ENCODE results near the gene ATP12A. TPM values are rescaled to one million over a fixed set of nuclear protein-coding genes. Genes with fewer than 3 reads are reported as not detected.

ATP12A gene
- total RNA-seq, 1 experiment from 2014 or later: not detected

- no peaks in the 10 kb centered on the region for H3K4me1 ChIP-seq (ENCODE audit: control insufficient read depth, insufficient read depth, low read length)
- no TSS peak for BruUV-seq (replicated peaks)
- ChIA-PET POLR2A (no interaction called here), CTCF (no interaction called here)
- TF ChIP-seq POLR2AphosphoS5 (IDR thresholded peaks at IDR 0.05; ENCODE audit: low read depth, low read length) (no peak), REST (IDR thresholded peaks at IDR 0.05; ENCODE audit: insufficient read depth in 1 of 2, low read depth in 2 of 2, low read length in 1 of 2) (no peak), TCF7L2 (IDR thresholded peaks at IDR 0.05; ENCODE audit: low read depth, low read length) (no peak), CTCF (IDR thresholded peaks at IDR 0.05) (no peak), SIN3A (IDR thresholded peaks at IDR 0.05; ENCODE audit: borderline replicate concordance, insufficient read depth, low read depth, low read length) (no peak)
- H3K36me3 ChIP-seq (ENCODE audit: control insufficient read depth, insufficient read depth, low read length): no peaks in the 10 kb centered on the region
- intact Hi-C loops (cut with micrococcal nuclease; ENCODE audit: unreplicated experiment): no loop called here
- H3K4me3 ChIP-seq (ENCODE audit: low read depth in 2 of 2, low read length in 2 of 2): no peak overlapping the region
- no peak for DNase-seq (ENCODE audit: low read depth, low spot score)
- in situ Hi-C loops (cut with HindIII; ENCODE audit: low pct_unique_long_range_greater_than_20kb, low sequenced_read_pairs): no loop called here
- H3K27me3 ChIP-seq (ENCODE audit: control insufficient read depth, insufficient read depth, low read length): no peaks in the 10 kb centered on the region
- H3K27ac ChIP-seq (ENCODE audit: low read length): no peak overlapping the region
- H3K9me3 ChIP-seq (ENCODE audit: control insufficient read depth, insufficient read depth, low read depth, low read length): no peaks in the 10 kb centered on the region
- ATAC-seq: no peak
Observed at GRCh38 chr13:24661713-24662112, 18.5 kb upstream of the ATP12A start.

- no peaks in the 10 kb centered on the region for H3K4me1 ChIP-seq (ENCODE audit: control insufficient read depth, insufficient read depth, low read length)
- no peak for ATAC-seq
- BruUV-seq (replicated peaks): no TSS peak
- no peaks in the 10 kb centered on the region for H3K27me3 ChIP-seq (ENCODE audit: control insufficient read depth, insufficient read depth, low read length)
- no peak overlapping the region for H3K27ac ChIP-seq (ENCODE audit: low read length)
- DNase-seq (ENCODE audit: low read depth, low spot score): no peak
- CTCF ChIA-PET: no interaction called here
- intact Hi-C loops (cut with micrococcal nuclease; ENCODE audit: unreplicated experiment) (no loop called here), in situ Hi-C loops (cut with HindIII; ENCODE audit: low pct_unique_long_range_greater_than_20kb, low sequenced_read_pairs) (no loop called here)
- H3K36me3 ChIP-seq (ENCODE audit: control insufficient read depth, insufficient read depth, low read length): no peaks in the 10 kb centered on the region
- H3K9me3 ChIP-seq (ENCODE audit: control insufficient read depth, insufficient read depth, low read depth, low read length): no peaks in the 10 kb centered on the region
- no peak for TF ChIP-seq SIN3A (IDR thresholded peaks at IDR 0.05; ENCODE audit: borderline replicate concordance, insufficient read depth, low read depth, low read length)
- TF ChIP-seq REST (IDR thresholded peaks at IDR 0.05; ENCODE audit: insufficient read depth in 1 of 2, low read depth in 2 of 2, low read length in 1 of 2): no peak
- no peak for TF ChIP-seq CTCF (IDR thresholded peaks at IDR 0.05)
- no peak for TF ChIP-seq POLR2AphosphoS5 (IDR thresholded peaks at IDR 0.05; ENCODE audit: low read depth, low read length)
- no peak for TF ChIP-seq TCF7L2 (IDR thresholded peaks at IDR 0.05; ENCODE audit: low read depth, low read length)
- no peak overlapping the region for H3K4me3 ChIP-seq (ENCODE audit: low read depth in 2 of 2, low read length in 2 of 2)
- POLR2A ChIA-PET: no interaction called here
Observed at GRCh38 chr13:24662195-24663088, 17.8 kb upstream of the ATP12A start.
